HG03280 (cell line): ENCODE measurements around the gene UBE2L3.

Experiments used
- ATAC-seq: cut with Tn5 transposase; IDR thresholded peaks from one replicate; pipeline ENCODE4 v1.9.1; 2021; ENCODE audit warnings: mild to moderate bottlenecking, moderate library complexity; ENCODE audit not compliant: unreplicated experiment

Gene UBE2L3

GRCh38 chr22:21665047-21665851, 97.7 kb downstream of the UBE2L3 start:
- ATAC-seq = no peak

GRCh38 chr22:21666786-21667185, 99.3 kb downstream of the UBE2L3 start:
- ATAC-seq = no peak

GRCh38 chr22:21669026-21669425, 101.5 kb downstream of the UBE2L3 start:
- ATAC-seq = no peak

- no peak for ATAC-seq
These were observed 104.7 kb downstream of the UBE2L3 start for GRCh38 chr22:21672107-21672629.
